Measurements from ENCODE around the gene AKIRIN2.

DNA sequence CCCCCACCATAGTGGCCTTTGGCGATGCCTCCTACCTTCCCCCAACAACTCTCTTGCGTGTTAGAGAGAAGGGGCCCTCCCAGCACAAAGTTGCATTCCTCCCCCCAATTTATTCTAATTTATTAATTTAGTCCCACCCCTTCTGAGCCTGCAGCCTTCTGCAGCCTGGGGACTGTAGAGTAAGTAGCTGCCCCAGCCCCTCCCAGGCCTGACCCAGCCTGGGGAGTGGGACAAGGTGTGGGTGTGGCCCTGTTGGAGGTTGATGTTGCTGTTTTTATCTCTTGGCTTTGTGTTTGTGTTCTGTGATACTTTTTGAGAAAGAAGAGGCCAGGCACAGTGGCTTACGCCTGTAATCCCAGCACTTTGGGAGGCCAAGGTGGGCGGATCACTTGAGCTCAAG is 62.7 kb downstream of the AKIRIN2 start:
- TF ChIP-seq, protein P1, sequence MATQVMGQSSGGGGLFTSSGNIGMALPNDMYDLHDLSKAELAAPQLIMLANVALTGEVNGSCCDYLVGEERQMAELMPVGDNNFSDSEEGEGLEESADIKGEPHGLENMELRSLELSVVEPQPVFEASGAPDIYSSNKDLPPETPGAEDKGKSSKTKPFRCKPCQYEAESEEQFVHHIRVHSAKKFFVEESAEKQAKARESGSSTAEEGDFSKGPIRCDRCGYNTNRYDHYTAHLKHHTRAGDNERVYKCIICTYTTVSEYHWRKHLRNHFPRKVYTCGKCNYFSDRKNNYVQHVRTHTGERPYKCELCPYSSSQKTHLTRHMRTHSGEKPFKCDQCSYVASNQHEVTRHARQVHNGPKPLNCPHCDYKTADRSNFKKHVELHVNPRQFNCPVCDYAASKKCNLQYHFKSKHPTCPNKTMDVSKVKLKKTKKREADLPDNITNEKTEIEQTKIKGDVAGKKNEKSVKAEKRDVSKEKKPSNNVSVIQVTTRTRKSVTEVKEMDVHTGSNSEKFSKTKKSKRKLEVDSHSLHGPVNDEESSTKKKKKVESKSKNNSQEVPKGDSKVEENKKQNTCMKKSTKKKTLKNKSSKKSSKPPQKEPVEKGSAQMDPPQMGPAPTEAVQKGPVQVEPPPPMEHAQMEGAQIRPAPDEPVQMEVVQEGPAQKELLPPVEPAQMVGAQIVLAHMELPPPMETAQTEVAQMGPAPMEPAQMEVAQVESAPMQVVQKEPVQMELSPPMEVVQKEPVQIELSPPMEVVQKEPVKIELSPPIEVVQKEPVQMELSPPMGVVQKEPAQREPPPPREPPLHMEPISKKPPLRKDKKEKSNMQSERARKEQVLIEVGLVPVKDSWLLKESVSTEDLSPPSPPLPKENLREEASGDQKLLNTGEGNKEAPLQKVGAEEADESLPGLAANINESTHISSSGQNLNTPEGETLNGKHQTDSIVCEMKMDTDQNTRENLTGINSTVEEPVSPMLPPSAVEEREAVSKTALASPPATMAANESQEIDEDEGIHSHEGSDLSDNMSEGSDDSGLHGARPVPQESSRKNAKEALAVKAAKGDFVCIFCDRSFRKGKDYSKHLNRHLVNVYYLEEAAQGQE (IDR thresholded peaks at IDR 0.05; ENCODE audit: borderline replicate concordance) = no peak
- TF ChIP-seq, protein P1 (CRISPR knock-in tag; IDR thresholded peaks at IDR 0.05; ENCODE audit: low read depth) = no peak
- TF ChIP-seq FOXJ3 (CRISPR knock-in tag; IDR thresholded peaks at IDR 0.05) (no peak), GTF2A2 (tag; IDR thresholded peaks at IDR 0.05) (no peak), MAFK (IDR thresholded peaks at IDR 0.05; ENCODE audit: low read length) (no peak), ZBTB17 (CRISPR knock-in tag; IDR thresholded peaks at IDR 0.05) (no peak), KLF10 (CRISPR knock-in tag; IDR thresholded peaks at IDR 0.05) (no peak), SRF (CRISPR knock-in tag; IDR thresholded peaks at IDR 0.05) (no peak), NR1H2 (CRISPR knock-in tag; IDR thresholded peaks at IDR 0.05) (no peak)
- TF ChIP-seq, protein P2, sequence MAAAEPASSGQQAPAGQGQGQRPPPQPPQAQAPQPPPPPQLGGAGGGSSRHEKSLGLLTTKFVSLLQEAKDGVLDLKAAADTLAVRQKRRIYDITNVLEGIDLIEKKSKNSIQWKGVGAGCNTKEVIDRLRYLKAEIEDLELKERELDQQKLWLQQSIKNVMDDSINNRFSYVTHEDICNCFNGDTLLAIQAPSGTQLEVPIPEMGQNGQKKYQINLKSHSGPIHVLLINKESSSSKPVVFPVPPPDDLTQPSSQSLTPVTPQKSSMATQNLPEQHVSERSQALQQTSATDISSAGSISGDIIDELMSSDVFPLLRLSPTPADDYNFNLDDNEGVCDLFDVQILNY (CRISPR knock-in tag; IDR thresholded peaks at IDR 0.05) = no peak
- TF ChIP-seq, protein P3, sequence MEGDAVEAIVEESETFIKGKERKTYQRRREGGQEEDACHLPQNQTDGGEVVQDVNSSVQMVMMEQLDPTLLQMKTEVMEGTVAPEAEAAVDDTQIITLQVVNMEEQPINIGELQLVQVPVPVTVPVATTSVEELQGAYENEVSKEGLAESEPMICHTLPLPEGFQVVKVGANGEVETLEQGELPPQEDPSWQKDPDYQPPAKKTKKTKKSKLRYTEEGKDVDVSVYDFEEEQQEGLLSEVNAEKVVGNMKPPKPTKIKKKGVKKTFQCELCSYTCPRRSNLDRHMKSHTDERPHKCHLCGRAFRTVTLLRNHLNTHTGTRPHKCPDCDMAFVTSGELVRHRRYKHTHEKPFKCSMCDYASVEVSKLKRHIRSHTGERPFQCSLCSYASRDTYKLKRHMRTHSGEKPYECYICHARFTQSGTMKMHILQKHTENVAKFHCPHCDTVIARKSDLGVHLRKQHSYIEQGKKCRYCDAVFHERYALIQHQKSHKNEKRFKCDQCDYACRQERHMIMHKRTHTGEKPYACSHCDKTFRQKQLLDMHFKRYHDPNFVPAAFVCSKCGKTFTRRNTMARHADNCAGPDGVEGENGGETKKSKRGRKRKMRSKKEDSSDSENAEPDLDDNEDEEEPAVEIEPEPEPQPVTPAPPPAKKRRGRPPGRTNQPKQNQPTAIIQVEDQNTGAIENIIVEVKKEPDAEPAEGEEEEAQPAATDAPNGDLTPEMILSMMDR (IDR thresholded peaks at IDR 0.05 in 2 of 3, conservative IDR thresholded peaks at IDR 0.05 in 1 of 3; ENCODE audit: insufficient read depth in 2 of 3, low read depth in 1 of 3, low read length in 3 of 3) = no peak
- TF ChIP-seq, protein P4, sequence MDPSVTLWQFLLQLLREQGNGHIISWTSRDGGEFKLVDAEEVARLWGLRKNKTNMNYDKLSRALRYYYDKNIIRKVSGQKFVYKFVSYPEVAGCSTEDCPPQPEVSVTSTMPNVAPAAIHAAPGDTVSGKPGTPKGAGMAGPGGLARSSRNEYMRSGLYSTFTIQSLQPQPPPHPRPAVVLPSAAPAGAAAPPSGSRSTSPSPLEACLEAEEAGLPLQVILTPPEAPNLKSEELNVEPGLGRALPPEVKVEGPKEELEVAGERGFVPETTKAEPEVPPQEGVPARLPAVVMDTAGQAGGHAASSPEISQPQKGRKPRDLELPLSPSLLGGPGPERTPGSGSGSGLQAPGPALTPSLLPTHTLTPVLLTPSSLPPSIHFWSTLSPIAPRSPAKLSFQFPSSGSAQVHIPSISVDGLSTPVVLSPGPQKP (CRISPR knock-in tag; IDR thresholded peaks at IDR 0.05) = no peak
